Stimulated activated naive CD4-positive, alpha-beta T cell (primary cell): Measurements from ENCODE around the gene NPRL2.

ENCODE experiments used
- DNase-seq, 6 experiments: peaks; one replicate each; lab custom pipeline; 2025; lab: John Stamatoyannopoulos, UW

Gene NPRL2

DNA sequence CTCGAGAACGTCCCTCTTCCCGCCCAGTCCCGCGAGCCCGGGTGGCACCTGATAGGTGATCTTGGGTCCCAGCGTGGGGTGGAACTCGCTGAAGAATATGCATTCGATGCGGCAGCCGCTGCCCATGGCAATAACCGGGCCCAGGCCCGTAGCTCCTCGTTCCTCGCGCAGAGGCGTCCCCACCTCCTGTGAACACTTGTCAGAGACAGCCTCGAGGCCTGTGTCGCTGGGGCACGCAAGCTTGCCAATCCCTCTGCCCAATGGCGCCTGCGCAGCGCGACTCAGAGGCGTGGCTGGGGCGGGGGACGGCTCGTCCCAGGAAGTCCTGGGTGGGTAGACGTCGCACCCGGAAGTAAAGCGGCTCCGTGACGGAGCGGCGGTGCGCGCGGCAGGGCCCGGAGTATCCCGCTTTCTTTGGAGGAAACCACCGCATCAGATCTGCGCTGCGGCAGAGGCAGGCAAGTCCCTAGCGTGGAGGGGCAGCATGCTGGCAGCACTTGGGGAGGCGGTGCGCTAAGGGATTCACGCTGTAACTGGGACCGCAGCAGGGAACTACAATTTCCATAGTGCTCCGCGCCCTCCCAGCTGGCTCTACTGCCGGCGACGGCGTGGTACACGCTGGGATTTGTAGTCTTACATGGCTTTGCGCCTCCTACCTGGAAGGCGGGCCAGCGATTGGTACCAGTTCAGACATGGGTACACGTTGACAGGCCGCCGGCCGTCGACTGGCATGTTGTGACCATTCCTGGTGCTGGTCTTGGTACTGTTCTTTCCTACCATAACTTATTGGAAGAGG lies at the start of gene NPRL2, which contains the start of gene CYB561D2:
Gene NPRL2 (minus strand): TSS at position 249 of the 796 bp plus-strand sequence. CDS start 123 bp downstream, at position 126.
Gene CYB561D2 (plus strand): TSS at position 336 of the 796 bp plus-strand sequence. CDS start 572 bp downstream, outside the sequence.
- peak; percentile 97 to 99 (median 98) for DNase-seq

DNA sequence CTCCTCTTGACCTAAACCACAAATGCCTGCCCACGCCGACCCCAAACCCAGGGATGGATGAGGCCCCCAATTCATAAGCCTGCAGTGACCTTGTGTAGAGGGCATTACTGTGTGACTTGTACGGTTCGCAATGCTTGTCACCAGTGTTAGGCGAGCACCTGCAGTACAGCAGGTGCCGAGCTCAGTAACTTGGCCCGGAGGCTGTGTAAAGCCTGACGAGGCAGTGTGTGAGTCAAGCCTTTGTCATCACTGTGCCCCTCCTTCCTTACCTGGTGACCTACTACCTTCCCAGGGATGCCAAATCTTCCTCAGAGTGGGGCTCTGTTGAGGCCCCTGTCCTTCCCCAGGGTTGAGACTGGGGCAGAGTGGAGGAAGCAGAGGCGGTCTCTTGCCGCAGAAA lies 45.9 kb upstream of the NPRL2 start:
- DNase-seq: no peak

DNA sequence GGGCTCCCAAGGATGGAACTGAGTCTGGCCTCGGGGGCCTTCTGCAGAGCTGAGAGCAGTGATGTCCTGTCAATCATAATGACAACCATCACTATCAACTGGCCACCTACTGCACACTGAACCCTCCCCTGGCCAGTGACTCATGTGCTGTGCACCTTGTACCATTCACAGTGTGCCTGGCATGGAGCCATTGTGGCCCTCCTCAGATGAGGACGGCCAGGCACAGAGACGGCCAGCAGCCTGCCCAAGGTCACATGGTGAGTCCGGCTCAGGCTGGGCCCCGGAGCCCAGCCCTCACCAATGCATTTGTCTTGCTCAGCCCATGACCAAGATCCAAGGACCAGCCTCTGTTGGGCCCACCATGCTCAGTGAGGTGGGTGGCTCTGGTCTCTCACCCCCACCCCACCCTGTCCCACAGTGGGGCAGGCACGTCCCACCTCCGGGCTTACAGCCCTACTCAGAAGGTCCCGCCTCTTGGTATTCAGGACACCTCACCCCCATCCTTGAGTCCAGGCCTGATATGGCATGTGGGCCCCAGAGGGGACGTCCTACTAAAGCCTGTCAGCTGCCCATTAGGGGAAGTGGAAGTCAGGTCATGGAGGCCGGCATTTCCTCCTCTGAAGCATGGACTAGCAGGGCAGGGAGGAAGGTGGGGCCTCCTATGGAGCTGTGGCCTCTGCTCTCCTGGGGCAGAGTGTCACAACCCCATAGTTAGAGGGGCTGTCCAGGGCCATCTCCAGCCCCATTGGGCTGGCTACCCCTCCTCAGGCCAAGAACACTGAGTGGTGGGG lies 44.7 kb upstream of the NPRL2 start:
- no peak for DNase-seq

DNA sequence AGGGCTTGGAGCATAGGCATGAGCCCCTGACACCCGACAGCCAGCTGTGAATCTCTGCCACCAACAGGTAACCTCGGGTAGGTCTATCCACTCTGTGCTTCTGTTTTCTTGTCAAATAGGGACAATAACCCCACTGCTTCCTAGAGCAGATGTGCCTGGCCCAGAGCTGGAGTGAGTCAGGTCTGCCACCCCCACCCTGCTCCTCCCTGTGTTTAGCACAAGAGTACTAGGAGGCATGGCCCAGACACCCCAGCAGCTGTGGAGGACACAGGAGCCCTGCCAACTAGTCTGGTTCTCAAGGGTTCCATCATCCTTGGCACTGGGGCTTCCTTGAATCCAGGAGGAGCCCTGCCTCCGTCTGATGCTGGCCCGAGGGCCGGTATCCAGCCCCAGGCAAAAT lies 42.5 kb upstream of the NPRL2 start:
- no peak for DNase-seq

DNA sequence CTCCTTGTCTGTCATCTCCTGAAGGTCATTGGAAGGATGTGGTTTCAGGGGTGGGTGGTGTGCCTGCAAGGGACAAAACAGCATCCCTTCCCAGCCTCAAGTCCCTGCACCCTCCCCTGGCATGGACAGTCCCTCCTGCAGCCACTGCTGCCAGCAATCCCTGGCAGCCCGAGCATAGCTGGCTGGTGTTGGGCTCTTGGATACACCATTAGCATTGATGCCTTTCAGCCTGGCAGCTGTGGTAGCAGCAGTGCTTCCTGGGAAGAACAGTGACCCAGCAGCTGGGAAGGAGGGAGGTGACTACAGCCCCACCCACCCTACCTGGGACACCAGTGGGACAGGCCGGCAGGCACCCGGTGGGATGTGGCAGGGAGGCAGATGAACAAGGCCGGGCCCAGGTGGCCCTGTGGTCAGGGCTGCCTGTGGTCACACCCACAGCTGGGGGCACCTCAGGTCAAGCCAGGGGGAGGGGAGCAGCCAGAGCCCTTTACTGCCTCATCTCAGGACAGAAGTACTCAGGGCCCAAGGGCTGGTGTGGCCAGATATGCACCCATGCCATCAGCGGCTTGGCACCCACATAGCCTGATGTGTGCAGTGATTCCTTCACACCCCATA lies 41.6 kb upstream of the NPRL2 start:
- DNase-seq: no peak

DNA sequence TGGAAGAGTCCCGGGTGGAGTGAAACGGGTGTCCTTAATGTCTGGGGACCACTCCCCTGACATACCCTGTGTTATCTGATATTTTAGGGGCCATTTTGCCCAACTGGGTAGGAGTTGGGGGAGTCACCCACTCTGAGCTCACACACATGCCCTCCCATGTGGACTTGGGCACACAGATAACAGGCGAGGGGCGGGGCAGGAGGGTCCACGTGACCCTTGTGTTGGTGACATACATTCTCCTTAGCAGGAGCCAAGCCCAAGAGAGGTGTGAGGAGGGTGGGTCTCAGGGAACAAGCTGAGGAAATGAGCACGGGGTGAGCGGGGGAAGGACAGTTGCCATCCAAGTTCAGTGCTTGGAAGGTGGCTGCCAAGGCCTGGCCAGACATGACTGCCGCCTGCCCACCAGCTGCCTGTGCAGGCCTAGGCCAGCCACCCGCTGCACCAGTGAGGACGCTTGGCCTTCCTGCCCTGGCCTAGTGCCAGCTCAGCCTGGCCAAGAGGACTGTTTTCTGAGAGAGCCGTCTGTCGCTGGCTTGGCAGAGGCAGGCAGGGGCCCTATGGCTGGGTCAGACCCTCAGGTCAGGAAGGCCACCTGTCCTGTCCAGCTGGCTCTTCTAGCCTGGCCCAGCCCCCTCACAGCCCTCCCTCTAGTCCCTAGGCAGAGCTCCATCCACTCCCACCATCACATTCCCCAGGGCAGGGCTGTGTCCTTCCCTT lies 40.1 kb upstream of the NPRL2 start:
- DNase-seq: no peak

DNA sequence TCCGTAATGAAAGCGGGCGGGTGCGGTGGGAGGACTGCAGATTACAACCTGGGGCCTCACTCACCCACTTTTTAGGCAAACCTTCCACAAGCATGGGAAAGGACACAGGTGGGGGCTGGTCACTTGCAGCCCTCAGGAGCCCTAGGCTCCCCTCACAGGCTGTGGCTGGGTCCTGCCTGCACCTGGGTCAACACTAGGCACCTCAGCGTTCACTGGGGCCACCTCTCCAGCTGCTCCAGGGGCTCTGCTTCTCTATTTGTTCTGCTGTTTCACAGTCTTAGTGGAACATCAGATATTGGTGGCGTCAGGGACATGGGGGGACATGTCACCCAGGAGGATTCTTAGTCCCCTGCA lies 38.8 kb upstream of the NPRL2 start:
- DNase-seq: no peak

DNA sequence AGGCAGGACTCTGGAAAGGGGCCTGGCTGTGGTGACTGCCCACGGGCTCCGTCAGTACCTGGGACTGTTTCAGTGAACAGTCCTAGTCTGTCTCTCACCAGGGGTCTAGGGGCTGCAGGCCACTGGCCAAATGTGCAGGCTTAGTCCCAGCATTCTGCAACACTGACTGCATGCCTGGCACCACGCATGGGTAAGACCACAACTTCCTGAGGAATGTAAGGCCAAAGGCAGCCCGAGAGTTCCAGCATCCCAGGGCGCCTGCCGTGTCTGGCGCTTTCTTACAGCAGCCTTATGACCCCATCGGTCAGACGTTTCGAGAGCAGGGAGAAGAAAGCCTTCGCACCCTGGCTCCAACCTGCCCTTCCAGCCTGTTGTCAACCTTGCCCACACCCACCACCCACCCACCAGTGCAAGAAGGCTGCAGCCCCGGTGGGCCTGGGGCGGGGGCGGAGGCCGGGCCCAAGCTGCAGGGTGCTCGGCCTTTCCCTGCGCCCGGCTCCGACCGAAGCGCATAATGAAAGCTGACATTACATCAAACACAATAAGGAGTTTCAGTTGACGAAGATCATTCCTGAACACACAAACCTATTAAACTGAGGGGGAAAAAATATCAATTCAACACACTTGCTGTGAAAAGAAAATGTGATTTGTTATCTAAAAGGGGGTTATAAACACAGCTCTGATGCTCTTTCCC lies 38.3 kb upstream of the NPRL2 start:
- DNase-seq: no peak

DNA sequence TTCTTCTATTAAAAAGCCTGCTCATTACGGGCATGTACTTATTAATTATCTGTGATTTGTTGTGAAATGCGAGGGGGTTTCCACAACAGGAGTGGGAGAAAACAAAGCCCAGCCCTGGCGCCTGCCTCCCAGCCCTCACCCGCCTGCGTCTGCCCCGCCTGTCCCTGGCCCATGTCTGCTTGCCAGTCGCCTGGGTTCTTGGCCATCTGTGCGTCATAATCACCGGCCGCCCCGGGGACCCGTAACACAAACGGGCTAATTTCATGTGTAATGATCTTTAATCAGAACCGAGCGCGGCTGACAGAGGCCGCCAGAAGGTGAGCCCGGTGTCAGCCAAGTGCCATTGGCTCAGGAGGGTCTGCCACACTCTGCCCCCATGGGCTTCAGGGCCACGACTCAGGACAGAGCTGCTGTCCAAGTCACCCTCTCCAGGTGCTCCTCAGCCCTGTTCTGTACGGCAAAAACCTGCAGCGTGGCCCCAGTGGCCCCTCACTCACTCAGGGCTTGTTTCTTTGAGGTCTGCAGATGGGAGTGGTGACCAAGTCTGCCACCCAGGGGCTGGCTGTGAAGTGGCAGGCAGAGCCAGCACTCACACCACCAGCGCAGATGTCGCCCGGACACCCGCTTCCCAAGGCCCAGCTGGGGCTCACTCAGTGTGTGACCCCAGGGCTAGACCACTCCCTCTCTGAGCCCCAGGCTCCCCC lies 37.6 kb upstream of the NPRL2 start:
- DNase-seq: no peak

DNA sequence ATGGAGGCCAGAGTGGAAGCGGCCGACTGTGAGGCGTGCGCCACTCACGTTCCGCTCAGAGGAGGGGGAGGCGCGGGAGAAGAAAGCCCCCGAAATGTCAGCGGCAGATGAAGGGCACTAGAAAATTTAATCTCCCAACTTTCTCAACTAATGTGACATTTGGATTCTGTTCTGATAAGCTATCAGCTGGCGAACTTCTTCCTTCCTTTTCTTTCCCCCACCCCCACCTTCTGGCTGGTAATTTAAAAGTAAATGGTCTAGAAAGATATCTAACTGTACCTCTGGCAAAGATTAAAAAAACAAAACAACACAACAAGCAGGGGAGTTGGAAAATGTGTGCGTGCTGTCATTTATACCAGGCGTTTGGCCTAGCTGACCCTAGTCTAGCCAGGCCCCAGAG lies 35.2 kb upstream of the NPRL2 start:
- no peak for DNase-seq

DNA sequence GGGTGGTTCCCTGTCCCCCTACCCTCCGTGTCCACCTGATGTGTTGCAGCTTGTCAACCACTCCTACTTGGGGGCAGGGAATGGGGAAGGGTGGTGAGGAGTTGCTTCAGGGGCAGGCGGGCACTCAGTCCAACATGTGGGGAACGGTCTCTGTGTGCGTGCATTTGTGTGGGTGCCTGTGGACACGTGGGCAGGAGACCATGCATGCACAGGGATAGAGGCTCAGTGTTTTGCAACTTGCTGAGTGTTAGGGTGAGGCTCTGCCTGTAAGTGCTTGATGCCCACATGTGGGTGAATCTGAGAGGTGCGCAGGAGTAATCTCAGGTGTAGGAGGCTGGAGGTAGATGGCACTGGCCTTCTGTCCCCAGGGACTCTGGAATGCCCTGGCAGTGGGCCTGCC lies 33.2 kb upstream of the NPRL2 start:
- DNase-seq: no peak

DNA sequence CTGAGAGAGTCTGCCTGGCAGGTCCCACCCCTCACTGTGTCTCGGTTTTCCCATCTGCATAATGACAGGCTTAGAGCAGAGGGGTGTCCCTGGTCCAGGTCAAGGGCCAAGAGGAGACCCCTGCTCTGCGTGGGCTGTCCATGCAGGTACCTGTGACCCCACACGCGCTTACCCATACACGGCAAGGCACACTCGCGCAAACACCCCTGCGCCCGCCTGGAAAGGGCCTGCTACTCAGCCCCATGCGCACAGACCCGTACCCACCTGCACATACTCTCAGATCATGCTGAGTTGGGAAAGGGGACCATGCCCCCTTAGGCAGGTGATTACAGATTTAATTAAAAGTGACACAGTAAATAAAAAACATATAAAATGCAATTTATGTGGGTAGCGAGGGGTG lies 32.1 kb upstream of the NPRL2 start:
- no peak for DNase-seq

DNA sequence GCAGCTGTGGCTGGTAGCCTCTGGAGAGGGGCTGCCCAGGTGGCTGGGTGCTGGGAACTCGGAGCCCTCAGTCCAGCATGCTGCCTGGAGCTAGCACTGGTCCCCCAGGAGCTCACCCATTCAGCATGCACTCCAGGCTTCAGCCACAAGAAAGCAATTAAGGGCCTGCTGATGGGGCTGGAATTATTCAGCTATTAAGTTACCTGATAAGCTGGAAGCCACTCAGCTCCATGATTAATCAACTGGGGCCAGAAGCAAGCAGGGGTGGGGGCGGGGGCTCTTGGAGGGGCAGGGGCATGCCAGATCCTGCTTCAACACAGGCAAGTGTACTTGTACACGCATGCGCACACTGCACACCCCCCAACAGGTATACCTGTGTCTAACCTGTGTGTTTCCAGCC lies 30.8 kb upstream of the NPRL2 start:
- DNase-seq: no peak

DNA sequence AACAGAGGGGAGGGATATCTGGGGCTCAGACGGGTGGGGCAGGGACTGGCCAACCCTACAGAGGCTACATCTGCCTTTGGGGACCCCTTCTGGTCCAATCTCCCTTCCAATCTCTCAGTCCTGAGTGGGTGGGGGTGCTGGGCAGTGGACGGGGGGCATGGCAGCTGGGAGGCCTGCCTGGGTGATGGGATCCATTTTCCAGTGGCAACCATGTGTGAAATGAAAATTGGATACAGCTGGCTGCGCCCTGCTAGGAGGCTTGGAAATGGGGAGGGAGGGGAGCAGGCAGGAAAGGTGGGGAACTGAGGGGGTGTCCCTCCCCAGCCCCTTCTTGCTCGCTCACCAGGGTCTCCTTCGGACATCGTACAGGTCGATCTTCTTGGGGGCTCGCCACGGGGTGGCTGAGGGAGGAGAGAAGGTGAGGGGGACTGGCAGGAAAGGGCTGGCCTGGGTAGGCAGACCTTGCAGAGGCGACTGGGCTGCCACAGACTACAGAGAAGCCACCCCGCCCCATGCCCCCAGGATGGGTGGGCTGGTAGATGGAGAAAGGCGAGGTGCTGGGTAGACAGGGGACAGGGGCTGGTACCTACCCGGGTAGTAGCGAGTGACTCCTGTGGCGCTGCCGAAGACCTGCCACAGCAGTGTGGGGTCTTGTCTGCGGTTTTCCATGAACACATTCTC lies 30.0 kb upstream of the NPRL2 start:
- no peak for DNase-seq

DNA sequence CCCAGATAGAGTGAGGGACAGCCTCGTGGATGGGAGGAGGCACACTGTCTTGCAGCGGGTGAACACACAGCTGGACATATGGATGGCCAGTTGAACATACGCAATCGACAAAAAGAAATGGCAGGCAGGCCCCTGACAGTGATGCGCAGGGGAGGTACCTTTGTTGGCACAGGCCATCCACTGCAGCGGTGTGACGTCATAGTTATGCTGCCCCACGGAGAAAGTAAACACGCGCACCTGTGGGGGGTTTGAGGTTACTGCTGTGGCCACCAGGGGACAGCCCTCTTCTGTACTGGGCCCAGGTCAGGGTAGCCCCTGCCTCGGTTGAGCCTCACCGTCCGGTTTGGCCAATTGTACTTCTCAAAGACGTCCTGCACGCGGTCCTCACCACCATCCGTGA lies 28.2 kb upstream of the NPRL2 start:
- DNase-seq: no peak

DNA sequence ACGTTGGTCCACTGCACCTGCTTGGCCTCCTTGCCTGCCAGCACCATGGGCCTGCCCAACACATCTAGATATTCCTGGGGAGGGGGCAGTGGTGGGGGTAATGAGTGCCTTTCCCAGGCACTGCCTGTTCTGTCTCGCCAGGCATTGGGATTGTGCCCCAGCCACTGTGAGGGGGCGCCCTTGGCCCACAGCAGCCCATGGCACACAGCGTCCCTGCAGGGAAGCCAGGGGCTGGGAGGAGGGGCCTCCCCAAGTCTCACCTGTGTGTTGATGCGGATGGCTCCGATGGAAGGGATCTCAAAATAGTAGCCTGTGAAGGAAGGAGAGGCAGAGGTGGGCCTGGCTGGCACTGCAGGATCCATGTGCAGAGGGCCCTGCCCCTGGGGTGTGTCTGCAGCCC lies 27.4 kb upstream of the NPRL2 start:
- no peak for DNase-seq

DNA sequence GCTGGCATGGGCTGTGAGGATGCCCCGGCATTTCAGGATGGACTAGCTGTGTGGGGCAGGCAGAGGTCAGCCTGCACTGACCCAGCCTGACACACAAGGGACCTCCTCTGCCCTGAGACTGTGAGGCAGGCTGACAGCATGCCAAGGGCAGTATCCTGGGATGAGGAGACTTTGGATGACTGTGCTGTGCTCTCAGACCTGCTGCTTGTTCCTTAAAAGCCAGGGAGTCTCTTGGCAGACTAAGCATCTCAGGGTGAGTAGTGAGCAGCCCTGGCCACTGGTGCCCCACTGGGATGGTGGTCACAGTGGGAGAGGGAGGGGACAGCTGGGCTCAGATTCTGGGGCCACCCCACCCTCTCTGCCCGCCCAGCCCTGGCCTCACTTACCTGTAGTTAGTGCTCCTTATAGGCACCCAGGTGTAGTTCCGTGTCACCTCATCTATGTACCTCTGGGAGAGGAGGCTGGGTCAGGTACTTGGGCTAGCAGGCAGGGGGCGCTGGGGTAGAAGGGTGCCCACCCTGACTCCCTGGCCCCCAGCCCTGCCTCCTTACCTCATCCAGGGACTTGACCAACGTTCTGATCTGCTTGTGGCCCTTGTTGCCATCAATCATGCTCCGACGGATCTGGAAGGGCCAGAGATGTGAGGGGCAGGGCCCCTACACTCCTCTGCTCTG lies 24.8 kb upstream of the NPRL2 start:
- DNase-seq: no peak

DNA sequence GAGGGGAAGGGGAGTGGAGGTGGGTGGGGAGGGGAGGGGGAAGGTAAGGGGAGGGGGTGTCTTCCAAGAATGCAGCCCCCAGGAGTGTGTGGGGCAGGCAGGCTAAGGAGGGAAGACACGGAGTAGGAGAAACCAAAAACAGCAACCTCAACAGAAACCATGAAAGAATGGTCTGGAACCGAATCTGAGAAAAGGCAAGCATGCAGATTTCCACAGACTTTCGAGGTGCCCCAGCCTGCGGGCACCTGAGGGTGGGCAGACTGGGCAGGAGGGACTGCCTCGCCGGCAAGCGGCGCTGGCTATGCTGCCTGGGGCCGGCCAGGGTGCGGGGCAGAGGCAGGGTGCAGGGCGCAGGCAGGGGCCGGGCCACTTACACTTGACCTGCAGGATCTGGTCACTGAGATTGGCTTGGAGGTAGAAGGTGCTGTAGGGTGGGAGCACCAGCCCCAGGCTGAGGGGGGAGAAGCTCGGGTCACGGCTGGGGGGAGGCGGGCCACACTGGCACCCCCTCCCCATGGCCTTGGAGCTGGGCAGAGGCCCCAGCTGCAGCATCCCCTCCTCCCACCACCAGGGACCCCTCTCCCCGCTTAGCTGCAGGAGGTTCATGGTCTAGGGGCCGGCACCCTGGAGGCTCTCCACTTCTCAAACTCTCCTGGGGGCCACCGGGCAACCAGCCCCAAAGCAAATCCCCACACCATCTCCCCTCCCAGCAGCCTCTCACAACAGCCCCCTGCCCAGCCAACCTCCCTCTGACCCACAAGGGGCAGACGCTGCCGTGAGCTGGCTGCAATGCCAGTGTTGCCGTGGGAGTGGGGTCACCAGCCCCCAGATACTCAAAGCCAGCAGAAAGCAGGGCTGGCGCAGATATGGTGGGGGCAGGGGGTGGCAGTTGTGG lies 24.0 kb upstream of the NPRL2 start:
- no peak for DNase-seq
